GM19397 (cell line): ENCODE data around the gene BBS7.

Experiments
- ATAC-seq: cut with Tn5 transposase; IDR thresholded peaks from one replicate; pipeline ENCODE4 v1.9.1; 2021; ENCODE audit warnings: mild to moderate bottlenecking, moderate library complexity; ENCODE audit not compliant: unreplicated experiment

BBS7 gene, protein sequence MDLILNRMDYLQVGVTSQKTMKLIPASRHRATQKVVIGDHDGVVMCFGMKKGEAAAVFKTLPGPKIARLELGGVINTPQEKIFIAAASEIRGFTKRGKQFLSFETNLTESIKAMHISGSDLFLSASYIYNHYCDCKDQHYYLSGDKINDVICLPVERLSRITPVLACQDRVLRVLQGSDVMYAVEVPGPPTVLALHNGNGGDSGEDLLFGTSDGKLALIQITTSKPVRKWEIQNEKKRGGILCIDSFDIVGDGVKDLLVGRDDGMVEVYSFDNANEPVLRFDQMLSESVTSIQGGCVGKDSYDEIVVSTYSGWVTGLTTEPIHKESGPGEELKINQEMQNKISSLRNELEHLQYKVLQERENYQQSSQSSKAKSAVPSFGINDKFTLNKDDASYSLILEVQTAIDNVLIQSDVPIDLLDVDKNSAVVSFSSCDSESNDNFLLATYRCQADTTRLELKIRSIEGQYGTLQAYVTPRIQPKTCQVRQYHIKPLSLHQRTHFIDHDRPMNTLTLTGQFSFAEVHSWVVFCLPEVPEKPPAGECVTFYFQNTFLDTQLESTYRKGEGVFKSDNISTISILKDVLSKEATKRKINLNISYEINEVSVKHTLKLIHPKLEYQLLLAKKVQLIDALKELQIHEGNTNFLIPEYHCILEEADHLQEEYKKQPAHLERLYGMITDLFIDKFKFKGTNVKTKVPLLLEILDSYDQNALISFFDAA

DNA sequence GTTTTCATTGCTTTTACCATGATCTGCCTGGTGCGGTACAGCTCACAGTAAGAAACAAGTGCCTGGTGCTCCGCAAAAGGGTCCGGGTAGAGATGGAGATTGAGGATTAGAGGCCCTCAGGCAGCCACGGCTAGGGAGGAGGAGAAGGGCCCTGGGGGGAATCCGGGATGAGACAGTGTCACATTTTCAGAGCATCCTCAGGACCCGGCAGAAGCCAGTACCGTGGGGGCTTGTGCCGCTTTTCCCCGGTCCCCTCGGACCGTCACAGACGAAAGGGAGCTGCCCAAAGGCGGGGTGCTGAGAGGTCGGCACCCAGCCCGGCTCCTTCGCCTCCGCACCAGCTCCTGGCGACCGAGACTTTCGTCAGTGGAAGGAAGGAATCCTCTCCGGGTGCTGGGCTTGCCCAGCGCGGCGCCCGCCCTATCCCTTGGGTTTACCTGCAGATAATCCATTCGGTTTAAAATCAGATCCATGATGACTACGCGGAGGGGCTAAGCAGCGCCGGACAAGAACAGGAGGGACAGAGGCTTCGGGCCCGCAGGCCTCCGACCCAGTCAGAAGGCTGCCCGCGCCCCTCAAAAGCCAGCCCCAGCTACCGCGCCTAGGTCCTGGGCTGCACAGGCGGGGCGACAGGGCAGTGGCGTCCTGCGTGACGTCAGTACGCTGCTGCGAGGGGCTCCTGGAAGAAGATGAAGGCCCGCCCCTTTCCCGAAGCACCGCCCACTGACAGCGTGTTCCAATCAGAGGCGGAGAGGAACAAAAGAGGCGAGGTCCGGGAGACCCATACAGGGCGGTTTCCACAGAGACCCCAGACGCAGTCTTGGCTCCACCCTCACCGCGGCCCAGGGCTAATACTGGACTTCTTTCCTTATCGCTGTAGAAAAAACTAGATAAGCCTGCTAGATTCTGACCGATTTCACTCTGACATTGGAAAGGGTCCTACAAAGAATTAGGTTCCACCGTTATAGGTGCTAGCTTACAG lies at the start of gene BBS7:
TSS of gene BBS7 (minus strand) at position 634 of the 982 bp plus-strand sequence. CDS start at position 473, 161 bp downstream.
- ATAC-seq: peak; percentile 100

DNA sequence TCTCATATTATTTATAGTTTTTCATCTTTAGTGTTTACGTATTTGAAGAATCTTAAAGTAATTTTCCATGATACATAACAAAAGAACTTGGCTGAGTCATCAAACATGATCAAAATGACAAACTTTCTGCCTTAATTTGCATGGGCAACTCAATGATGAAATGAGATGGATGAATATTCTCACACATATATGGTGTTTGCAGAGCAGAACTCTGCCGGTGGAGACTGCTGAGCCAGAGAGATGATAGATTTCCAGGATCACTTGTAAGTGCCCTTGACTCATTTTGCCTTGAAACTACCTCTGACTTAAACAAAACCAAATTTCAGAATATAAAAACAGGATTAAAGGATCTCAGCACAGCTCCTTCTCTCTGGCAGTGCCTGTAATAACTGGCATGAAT lies 43.4 kb upstream of the BBS7 start:
- no peak for ATAC-seq

DNA sequence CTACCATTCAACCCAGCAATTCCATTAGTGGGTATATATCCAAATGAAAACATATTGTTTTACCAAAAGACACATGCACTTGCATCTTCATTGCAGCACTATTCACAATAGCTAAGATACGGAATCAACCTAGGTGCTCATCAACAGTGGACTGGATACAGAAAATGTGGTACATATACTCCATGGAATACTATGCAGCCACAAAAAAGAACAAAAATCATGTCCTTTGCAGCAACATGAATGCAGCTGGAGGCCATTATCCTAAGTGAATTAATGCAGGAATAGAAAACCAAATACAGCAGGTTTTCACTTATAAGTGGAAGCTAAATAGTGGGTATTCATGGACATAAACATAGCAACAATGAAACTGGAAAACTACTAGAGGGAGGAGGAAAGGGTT lies 38.1 kb upstream of the BBS7 start:
- ATAC-seq: no peak

DNA sequence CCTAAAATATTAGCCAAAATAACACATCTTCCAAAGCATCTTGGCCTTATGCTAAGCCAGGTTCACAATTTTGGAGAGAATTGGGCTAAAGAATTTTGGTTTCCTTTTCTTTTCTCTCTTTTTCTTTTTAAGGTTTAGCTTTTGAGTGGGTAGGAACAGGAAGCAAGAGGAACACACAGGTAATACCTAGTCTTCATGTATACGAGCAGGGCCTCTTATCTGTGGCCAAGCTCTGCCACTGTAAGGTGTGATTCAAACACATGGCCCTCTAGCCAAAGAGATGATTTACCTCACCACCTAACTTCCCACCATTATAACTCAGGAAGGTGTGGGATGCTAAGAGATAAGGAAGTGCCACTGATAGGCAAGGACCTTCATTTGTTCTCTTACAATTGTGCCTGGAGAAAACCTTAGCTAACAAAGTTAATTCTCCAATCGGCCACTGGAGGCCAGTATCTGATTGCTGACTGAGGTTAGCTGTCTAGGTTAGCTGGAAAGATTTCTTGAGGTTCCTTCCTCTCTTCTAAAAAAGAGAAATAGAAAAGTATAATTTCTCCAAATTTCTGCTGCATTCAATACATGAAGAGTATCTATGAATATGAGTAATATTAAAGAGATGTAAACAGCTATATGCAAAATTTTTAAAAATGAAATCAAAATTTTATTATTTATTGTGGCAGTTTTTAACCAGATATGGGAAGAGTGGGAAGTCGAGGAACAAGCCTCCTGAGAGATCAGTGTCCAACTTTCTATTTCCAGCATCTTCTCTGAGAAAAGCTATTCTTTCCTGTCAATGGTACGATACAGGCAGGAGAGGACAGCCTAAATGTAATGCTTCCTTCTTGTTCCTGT lies 30.1 kb upstream of the BBS7 start:
- ATAC-seq: peak; percentile 83

DNA sequence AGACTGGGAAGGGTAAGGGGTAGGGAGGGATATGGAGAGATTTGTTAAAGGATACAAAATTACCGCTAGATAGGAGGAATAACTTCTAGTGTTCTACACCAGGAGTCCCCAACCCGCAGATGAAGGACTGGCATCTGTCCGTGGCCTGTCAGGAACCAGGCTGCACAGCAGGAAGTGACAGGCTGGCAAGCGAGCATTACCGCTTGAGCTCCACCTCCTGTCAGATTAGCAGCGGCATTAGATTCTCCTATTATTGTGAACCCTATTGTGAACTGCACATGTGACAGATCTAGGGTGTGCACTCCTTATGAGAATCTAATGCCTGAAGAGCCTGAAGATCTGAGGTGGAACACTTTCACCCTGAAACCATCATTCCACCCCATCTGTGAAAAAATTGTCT lies 27.9 kb upstream of the BBS7 start:
- ATAC-seq: no peak

DNA sequence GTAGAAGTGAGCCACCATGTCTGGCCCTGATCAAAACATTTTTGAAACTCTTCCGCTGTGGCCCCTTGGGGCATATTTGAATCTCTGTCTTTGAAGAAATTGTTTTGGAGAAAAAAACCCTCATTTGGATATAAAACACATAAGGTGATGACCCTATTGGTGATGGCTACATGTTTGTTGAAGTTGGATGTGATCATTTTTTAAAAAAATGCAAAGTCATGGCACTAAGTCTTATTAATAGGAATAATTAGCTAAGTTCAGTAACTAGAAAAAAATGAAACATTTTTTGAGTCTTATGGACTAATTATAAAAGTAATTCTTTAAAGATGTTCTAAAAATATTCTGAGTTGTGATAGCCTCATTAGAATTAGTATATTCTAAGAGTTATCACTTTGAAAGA lies 17.9 kb upstream of the BBS7 start:
- no peak for ATAC-seq

DNA sequence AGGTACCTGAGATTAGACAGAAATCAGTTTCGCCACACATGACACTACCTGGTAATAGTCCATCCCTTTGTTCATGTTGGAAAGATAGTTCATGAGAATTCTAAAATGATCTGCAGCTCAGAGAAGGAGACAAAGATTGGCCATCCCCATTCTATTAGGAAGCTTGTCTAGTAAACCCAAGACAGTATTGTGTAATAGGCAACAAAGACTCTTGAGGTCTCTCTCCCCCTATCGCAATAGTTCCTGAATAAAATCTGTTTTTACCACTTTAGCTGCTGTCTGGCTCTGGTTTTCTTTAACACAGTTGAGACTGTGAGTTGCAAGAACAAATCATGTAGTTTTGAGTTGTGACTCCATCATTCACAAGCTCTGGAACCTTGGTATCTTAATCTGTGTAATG lies 14.8 kb upstream of the BBS7 start:
- ATAC-seq: no peak

DNA sequence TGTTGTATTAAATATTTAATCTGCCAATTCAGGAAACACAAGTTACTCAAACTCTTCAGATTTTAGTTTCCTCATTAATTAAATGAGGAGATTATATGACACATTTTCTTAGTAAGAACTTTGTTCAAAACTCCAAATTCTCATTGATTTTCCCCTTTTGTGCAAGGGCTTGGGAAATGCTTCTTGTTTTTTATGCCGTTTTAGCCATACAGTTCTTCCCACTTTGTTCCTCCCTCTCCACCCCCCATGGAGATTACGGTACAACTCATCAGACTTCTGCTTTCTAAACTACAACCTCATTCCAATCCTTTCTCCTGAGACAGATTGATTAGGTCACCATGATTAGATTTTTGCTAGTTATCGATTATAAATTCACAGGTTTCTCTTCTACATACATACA lies 10.9 kb upstream of the BBS7 start:
- ATAC-seq: no peak

DNA sequence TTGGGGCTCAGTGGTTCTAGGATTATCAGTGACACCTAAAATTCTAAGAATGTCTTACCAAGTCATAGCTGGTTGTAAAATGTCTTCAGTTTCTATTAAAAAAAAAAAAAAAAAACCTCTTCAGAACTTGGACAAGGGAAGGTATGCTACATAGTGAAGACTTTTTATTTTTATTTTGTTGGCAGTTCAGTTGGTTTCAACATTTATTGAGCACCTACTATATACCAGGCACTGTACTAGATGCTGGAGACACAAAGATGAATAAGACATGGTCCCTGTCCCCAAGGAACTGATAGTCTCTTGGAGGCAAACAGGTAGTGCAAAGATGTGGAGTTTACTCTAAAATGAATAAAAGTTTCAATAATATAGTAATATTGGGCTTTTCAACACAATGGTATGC lies 8.9 kb upstream of the BBS7 start:
- no peak for ATAC-seq

DNA sequence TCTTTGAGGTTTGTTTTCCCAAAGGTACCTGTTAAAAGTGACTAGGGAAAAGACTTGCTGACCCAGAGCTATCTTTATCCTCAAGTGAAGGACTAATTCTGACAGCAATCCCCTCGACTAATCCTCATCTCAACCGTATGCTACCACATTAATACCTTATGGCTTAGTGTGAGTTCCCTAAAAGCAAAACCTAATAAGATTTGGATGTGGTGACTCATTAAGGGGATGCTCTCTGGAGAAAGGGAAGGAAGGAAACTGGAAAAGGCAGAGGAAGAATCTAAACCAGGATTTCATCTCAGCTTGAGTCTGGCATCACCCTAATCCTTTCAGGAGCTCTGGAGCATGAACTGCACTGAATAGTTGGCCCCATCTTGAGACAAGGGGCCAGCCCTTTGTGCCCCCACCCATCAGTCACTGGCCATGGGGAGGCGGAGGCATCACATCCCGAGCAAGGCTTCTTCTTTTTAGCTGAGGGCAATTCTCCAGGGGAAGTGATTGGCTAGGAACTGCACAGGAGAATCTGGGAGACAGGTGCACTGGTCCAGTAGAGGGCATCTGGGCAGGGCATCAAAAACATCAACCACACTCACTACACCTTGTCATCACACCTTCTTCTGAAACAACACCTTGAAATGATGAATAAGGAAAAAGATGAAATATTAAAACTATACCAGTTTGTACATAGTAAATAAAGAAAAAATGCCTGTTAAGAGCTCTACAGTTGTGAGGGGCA lies 6.9 kb upstream of the BBS7 start:
- ATAC-seq: no peak

DNA sequence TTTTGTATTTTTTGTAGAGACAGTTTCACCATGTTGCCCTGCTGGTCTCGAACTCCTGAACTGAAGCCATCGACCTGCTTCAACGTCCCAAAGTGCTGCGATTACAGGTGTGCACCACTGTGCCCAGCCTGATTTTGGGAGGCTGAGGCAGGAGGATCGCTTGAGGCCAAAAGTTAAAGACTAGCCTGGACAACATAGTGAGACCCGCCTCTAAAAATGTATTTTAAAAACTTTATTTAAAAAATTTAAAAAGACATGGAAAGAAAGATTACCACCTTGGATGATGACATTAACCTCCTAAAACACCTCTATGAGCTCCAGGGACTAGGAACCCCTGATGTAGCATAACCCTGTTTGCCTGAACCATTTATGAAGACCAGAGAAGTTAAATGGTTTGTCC lies 5.8 kb upstream of the BBS7 start:
- no peak for ATAC-seq

DNA sequence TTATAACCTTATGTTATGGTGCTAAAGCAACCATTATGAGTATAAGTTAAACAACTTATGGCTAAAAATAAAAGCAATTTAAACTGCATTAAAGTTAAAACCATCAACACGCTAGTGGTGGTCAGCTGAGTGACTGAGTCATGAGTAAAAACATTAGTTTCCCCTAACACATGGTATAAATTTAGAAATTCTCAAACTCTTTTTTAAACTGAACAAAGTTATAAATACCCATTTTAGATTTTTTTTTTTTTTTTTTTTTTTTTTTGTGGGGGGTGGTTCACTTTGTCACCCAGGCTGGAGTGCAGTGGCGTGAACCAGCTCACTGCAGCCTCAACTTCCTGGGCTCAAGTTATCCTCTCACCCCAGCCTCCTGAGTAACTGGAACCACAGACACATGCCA lies 5.4 kb upstream of the BBS7 start:
- no peak for ATAC-seq

DNA sequence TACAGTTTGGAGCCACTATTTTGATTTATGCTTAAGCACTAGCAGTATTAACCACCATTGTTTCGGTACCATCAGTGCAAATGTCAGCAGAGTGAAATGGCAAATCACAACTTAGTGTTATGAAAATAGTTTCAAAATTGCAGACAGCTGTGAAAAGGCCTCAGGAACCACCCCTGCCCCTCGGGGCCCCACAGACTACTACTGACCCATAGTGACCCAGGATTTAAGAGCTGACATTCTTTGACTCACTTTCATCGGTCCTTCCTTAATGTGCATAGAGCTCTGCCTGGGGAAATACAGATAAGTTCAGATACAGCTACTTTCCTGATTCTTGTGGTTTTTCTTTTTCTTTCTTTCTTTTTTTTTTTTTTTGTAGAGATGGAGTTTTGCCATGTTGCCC lies 3.3 kb upstream of the BBS7 start:
- no peak for ATAC-seq

DNA sequence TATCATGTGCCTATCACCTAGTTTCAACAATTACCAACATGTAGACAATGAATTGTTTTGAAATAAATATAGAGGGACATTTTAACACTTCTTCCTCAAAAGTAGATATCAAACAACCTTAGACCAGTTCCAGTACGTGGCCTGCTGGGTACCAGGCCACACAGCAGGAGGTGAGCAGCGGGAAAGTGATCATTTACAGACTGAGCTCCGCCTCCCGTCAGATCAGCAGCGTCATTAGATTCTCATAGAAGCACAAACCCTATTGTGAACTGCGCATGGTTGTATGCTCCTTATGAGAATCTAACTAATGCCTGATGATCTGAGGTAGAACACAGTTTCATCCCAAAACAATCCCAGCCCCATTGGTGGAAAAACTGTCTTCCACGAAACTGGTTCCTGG lies 6.5 kb downstream of the BBS7 start:
- no peak for ATAC-seq

DNA sequence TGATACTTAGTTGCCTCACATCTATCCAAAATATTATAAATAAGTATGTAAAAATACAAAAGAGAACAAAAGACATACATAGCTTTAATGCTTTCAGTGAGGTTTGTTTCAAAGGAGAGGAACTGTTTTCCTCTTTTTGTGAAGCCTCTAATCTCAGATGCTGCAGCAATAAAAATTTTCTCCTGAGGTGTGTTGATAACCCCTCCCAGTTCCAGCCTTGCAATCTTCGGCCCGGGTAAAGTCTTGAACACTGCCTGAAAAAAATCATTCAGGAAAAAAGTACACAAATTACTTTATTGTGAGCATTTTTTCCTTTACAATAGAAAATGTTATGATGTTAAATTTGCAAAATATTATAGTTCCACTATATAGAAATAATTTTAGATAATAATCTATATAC lies 8.8 kb downstream of the BBS7 start:
- no peak for ATAC-seq

DNA sequence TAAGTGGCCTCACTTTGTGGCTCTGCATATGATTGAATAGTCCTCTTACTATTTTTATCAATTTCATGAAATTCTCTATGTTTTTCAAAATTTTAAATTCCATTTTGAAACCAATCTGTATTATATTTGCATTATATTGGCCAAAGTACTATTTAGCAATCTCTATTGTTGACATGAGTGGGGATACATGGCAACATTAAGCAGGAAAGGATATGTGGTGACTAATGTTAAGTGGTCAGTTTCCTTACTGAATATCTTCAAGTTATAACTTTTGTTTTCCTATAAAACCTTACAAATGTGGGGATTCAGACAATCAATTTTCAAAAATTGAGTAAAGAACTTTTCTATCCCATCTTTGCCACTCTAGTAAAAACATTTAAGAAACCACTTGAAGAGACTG lies 10.2 kb downstream of the BBS7 start:
- no peak for ATAC-seq

DNA sequence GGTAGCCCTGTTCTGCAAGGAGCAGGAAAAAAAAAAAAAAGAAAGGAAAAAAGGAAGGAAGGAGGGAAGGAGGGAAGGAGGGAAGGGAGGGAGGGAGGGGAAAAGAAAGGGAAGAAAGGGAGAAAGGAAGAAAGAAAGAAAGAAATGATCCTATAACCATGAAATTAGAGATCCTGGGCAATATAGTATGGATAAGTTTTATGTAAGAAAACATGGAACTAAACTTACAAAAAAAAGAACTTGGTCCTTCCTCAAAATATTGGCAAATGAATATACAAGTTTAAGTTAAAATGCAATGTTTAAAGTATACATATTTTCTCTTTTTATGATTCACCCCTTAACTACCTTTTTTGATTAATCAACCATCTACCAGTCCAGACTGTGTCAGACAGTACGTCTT lies 18.9 kb downstream of the BBS7 start:
- no peak for ATAC-seq

DNA sequence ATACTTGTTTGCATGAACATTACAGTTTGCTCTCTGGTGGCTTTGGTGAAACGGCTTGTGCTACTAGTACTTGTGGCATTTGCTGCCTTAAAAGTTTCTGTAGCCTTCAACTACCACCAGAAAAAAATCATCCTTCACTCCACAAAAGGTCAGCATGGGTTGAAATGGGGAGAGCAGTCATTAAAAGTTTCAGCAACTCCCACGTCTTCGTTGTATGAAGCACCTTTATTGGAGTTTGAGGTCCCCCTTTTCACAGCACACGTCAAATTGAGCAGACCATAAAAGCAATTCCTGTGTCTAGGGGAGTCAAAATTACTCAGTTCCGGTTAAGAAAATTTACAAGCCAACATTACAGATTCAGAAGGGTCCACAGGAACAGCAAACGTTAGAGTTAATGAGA lies 23.6 kb downstream of the BBS7 start:
- no peak for ATAC-seq

DNA sequence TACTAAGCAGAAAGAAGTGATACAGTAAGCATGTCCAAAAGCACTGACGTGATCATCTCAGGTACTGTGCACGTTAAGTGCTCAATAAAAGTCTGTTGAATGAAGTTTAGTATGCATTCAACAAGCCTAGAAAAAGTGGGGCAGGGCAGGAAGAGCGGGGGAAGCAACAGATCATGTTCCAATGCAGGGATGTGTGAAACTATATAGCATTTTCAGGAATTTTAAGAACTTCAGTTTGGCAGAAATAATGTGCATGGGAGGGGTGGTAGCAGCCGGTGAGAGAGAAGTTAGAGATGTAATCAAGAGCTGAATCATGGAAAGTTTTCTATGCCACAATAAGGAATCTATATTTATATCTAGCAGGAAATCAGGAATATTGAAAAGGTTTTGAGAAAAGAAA lies 27.4 kb downstream of the BBS7 start:
- ATAC-seq: no peak

DNA sequence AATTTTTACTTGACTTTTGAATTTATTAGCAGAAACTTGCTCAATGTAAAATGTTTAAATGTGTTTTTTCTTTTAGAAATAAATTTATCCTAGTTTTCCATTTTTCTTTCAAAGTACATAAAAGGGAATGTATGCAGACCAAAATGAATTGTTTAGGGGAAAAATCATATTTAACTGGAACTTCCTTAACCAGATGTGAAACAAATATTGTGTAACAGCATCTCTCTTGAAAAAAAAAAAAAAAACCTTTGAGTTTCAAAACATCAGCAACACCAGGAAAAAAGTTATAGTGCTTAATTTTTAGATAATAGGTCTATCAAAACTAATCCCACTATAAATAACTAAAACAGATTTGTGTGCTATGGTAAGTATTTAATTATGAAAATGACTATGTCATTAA lies 32.1 kb downstream of the BBS7 start:
- no peak for ATAC-seq
